ENCODE measurements around the gene LATS2.
"Not testable (repeated sequence)": the region's sequence is repeated elsewhere in the genome, so short reads cannot be mapped to it uniquely, and the experiment has no call there.

The LATS2 gene

GRCh38 chr13:20939662-20940061 is 121.7 kb downstream of the LATS2 start:
- no peak for TF ChIP-seq CTCF (IDR thresholded peaks at IDR 0.05; ENCODE audit: low read depth, low read length)
- no peak overlapping the region for H3K4me3 ChIP-seq (ENCODE audit: low read depth, low read length)

- H3K4me3 ChIP-seq (ENCODE audit: low read depth, low read length), result no peak overlapping the region
- TF ChIP-seq CTCF (IDR thresholded peaks at IDR 0.05; ENCODE audit: low read depth, low read length), result no peak
Observed at GRCh38 chr13:20938302-20938701, 123.1 kb downstream of the LATS2 start.

GRCh38 chr13:20927596-20928257 is 133.7 kb downstream of the LATS2 start:
- no peak for TF ChIP-seq CTCF (IDR thresholded peaks at IDR 0.05; ENCODE audit: low read depth, low read length)
- H3K4me3 ChIP-seq (ENCODE audit: low read depth, low read length), result no peak overlapping the region

- not testable (repeated sequence) for H3K4me3 ChIP-seq (ENCODE audit: low read depth, low read length)
Observed at GRCh38 chr13:20925395-20925790, 136.0 kb downstream of the LATS2 start.

GRCh38 chr13:20924758-20925394 is 136.5 kb downstream of the LATS2 start:
- no peak overlapping the region for H3K4me3 ChIP-seq (ENCODE audit: low read depth, low read length)
- TF ChIP-seq CTCF (IDR thresholded peaks at IDR 0.05; ENCODE audit: low read depth, low read length), result peak; percentile 64

GRCh38 chr13:20923272-20923671 is 138.1 kb downstream of the LATS2 start:
- no peak overlapping the region for H3K4me3 ChIP-seq (ENCODE audit: low read depth, low read length)

More at GRCh38 chr13:20923272-20923671, 138.1 kb downstream of the LATS2 start:
- no peak for TF ChIP-seq CTCF (IDR thresholded peaks at IDR 0.05; ENCODE audit: low read depth, low read length)
